ENCODE data around the gene IER3. TPM values are rescaled to one million over a fixed set of nuclear protein-coding genes. Genes with fewer than 3 reads are reported as not detected.

Gene IER3
- total and polyA plus RNA-seq, 2 of the 8 experiments (the other 6 are each of a cell fraction or from before 2014, with no cell fraction given): 11.9 to 26.5 TPM

DNA sequence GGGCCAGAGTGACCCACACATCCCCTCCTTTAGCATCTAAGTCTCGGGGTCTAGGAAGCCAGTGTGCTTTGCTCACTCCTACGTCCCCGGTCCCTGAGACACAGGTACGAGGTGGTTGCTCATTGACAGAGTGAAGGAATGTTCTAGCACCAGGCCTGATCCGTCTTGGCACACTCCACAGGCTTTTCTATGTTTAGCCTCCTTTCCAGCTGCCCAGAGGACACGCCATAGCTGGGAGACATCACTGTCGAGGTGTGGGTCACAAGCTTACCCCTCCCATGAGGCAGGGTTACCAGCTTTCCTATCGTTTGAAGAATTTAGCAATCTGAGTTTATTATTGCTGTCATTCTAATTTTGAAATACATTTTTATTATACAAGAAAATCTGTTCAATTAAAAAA is 30.4 kb upstream of the IER3 start:
- H3K27ac ChIP-seq (ENCODE audit: low read depth, low read length): no peak overlapping the region
- H2AFZ ChIP-seq (ENCODE audit: low read length): 0 out of 2 replicates have a peak overlapping the region, but pooled peaks have one; percentile 30
- no peaks in the 10 kb centered on the region for H3K23me2 ChIP-seq (ENCODE audit: low read depth, low read length)
- no peak overlapping the region for H3K4me2 ChIP-seq (ENCODE audit: insufficient read depth in 1 of 2, low read depth in 2 of 2, low read length in 2 of 2)
- no peaks in the 10 kb centered on the region for H3K79me1 ChIP-seq (ENCODE audit: low read depth, low read length)
- H3K18ac ChIP-seq (ENCODE audit: extremely low read depth, low read length): no peak overlapping the region
- no peak overlapping the region for H2BK20ac ChIP-seq (ENCODE audit: low read length)
- no peak overlapping the region for H3K14ac ChIP-seq (ENCODE audit: insufficient read length)
- ChIA-PET CTCF (ENCODE audit: partially characterized antibody) (interaction anchor here (0.8 kb wide), 1 partner anchor 14 kb away, joined by 5 read pairs; no protein-coding TSS in a partner anchor), POLR2A (ENCODE audit: partially characterized antibody) (interaction anchor here (0.9 to 2.4 kb wide), 2 partner anchors 30 to 52 kb away, joined by 3 to 6 read pairs; partner anchors contain the start of gene IER3)
- no peak overlapping the region for H2BK12ac ChIP-seq (ENCODE audit: low read depth, low read length)
- DNase-seq (ENCODE audit: low read depth in 1 of 2, low spot score in 2 of 2): no peak
- no peak overlapping the region for H4K5ac ChIP-seq (ENCODE audit: insufficient read length, low read depth, low read length)
- no peak overlapping the region for H4K91ac ChIP-seq (replicated peaks; ENCODE audit: insufficient read length, low read length)
- H2AK5ac ChIP-seq (ENCODE audit: low read depth, low read length): no peak overlapping the region
- no peak overlapping the region for H3K23ac ChIP-seq (ENCODE audit: insufficient read length)
- H3K4ac ChIP-seq (replicated peaks; ENCODE audit: insufficient read length, low read depth, low read length): no peak overlapping the region
- no peaks in the 10 kb centered on the region for H3K27me3 ChIP-seq (replicated peaks in 1 of 4; ENCODE audit: control insufficient read depth in 3 of 4, extremely low read depth in 1 of 4, insufficient read depth in 3 of 4, low read length in 3 of 4)
- no peak overlapping the region for H3K9ac ChIP-seq (replicated peaks in 1 of 4; ENCODE audit: extremely low read depth in 1 of 4, low read depth in 3 of 4, low read length in 3 of 4)
- no peaks in the 10 kb centered on the region for H4K20me1 ChIP-seq (replicated peaks in 1 of 2; ENCODE audit: control insufficient read depth in 1 of 2, insufficient read depth in 2 of 2, low read length in 2 of 2)
- no peak overlapping the region for H2BK120ac ChIP-seq (replicated peaks; ENCODE audit: low read depth, low read length)
- H3K9me3 ChIP-seq (ENCODE audit: insufficient read depth in 2 of 2, low read depth in 1 of 2, low read length in 1 of 2): no peaks in the 10 kb centered on the region
- H3K4me1 ChIP-seq (replicated peaks in 1 of 4; ENCODE audit: control insufficient read depth in 3 of 4, insufficient read depth in 4 of 4, low read length in 3 of 4): peaks cover 0 to 5% (median 1%) of the 10 kb centered on the region in 4 experiments; a peak in 3 of 7 replicates
- H3K79me2 ChIP-seq (ENCODE audit: control insufficient read depth in 1 of 2, insufficient read depth in 2 of 2, low read length in 2 of 2): no peaks in the 10 kb centered on the region
- H4K8ac ChIP-seq (ENCODE audit: extremely low read depth, insufficient read depth, low read length): peak overlapping the region; percentile 57; the same call in 1 of the 2 replicates
- H3K4me3 ChIP-seq (ENCODE audit: extremely low read depth in 1 of 4, insufficient read depth in 2 of 4, low read depth in 3 of 4, low read length in 4 of 4): no peak overlapping the region
- no peak for FAIRE-seq
- H2BK15ac ChIP-seq (ENCODE audit: low read length): no peak overlapping the region
- H3K56ac ChIP-seq (replicated peaks; ENCODE audit: insufficient read length, low read depth, low read length): no peak overlapping the region
- H3K36me3 ChIP-seq (ENCODE audit: control insufficient read depth in 2 of 4, insufficient read depth in 4 of 4, low read length in 3 of 4): no peaks in the 10 kb centered on the region
- no peak overlapping the region for H2BK5ac ChIP-seq (ENCODE audit: low read depth, low read length)
- WGBS, 2 experiments (ENCODE audit: extremely low coverage in 1 of 2, insufficient coverage in 1 of 2, insufficient read length in 1 of 2, insufficient replicate concordance in 2 of 2, low coverage in 1 of 2, low lambda C conversion rate in 2 of 2, missing lambda C conversion rate in 1 of 2): 91% methylated on average over 8 of the region's 8 CpGs; no CpG with 5 or more reads in 1 of the 2 experiments
- TF ChIP-seq SAP30 (IDR thresholded peaks at IDR 0.05; ENCODE audit: insufficient read depth, insufficient replicate concordance, low read length): no peak
- TF ChIP-seq MAFK (IDR thresholded peaks at IDR 0.05; ENCODE audit: low read depth, low read length): no peak
- no peak for TF ChIP-seq ATF3 (IDR thresholded peaks at IDR 0.05; ENCODE audit: insufficient read depth, low read depth, low read length)
- TF ChIP-seq ZNF274 (IDR thresholded peaks at IDR 0.05; ENCODE audit: borderline replicate concordance, extremely low read depth, low read length): no peak
- TF ChIP-seq TAF7 (optimal IDR thresholded peaks at IDR 0.05; ENCODE audit: borderline replicate concordance, low read depth, low read length): no peak
- no peak for TF ChIP-seq NANOG (IDR thresholded peaks at IDR 0.05; ENCODE audit: insufficient read depth, low read depth, low read length, poor library complexity, severe bottlenecking)
- TF ChIP-seq POLR2AphosphoS5 (IDR thresholded peaks at IDR 0.05; ENCODE audit: low read depth, low read length): no peak
- TF ChIP-seq RFX5 (IDR thresholded peaks at IDR 0.05; ENCODE audit: borderline replicate concordance, low read depth, low read length): no peak
- no peak for TF ChIP-seq SIX5 (IDR thresholded peaks at IDR 0.05; ENCODE audit: low read depth, low read length)
- TF ChIP-seq BCL11A (IDR thresholded peaks at IDR 0.05; ENCODE audit: low read depth in 2 of 2, low read length in 2 of 2): no peak
- no peak for TF ChIP-seq RAD21 (IDR thresholded peaks at IDR 0.05 in 1 of 2, conservative IDR thresholded peaks at IDR 0.05 in 1 of 2; ENCODE audit: low read depth in 2 of 2, low read length in 2 of 2)
- no peak for TF ChIP-seq RBBP5 (IDR thresholded peaks at IDR 0.05; ENCODE audit: borderline replicate concordance, low read depth, low read length)
- no peak for TF ChIP-seq SIRT6 (IDR thresholded peaks at IDR 0.05; ENCODE audit: low read length)
